HL-60 (cell line): ENCODE measurements around the gene PLIN3.

ENCODE experiments used
- DNase-seq, 2 experiments: peaks; one replicate each; pipeline ENCODE4 v3.0.0-alpha.2; 2010 to 2020; ENCODE audit warnings: low read depth in 1 of 2, low spot score in 1 of 2
- H3K27ac ChIP-seq: fragments of 250-450 bp; sonication (Bioruptor Pico); replicated peaks from 2 replicates; pipeline ENCODE4 v1.5.1; 2020; ENCODE audit warnings: mild to moderate bottlenecking, moderate library complexity
- H3K27me3 ChIP-seq: fragments of 250-450 bp; sonication (Bioruptor Pico); 2 replicates; pipeline ENCODE4 v1.5.1; 2021; ENCODE audit warnings: mild to moderate bottlenecking, moderate library complexity; ENCODE audit not compliant: insufficient read depth, poor library complexity, severe bottlenecking
- H3K4me3 ChIP-seq: replicated peaks from 2 replicates; pipeline ENCODE4 v1.5.1; 2011; ENCODE audit warnings: mild to moderate bottlenecking, control low read depth, low read length; ENCODE audit not compliant: insufficient read depth
- CTCF ChIP-seq: IDR thresholded peaks from one replicate; pipeline ENCODE4 v1.5.1; 2011; ENCODE audit warnings: low read length, control low read depth, inconsistent platforms; ENCODE audit not compliant: insufficient read depth
- GABPA ChIP-seq: IDR thresholded peaks from 2 replicates; pipeline ENCODE4 v1.6.1; 2012; ENCODE audit warnings: low read depth
- POLR2AphosphoS5 ChIP-seq: IDR thresholded peaks from 2 replicates; pipeline ENCODE4 v1.6.1; 2012; ENCODE audit warnings: low read depth
- SPI1 ChIP-seq: IDR thresholded peaks from 2 replicates; pipeline ENCODE4 v1.6.1; 2012; ENCODE audit warnings: low read depth, mild to moderate bottlenecking, borderline replicate concordance
- TF ChIP-seq, protein P1 (sequence below): IDR thresholded peaks from 2 replicates; pipeline ENCODE4 v1.6.1; 2012; ENCODE audit warnings: low read depth; ENCODE audit not compliant: insufficient replicate concordance

Gene PLIN3

DNA sequence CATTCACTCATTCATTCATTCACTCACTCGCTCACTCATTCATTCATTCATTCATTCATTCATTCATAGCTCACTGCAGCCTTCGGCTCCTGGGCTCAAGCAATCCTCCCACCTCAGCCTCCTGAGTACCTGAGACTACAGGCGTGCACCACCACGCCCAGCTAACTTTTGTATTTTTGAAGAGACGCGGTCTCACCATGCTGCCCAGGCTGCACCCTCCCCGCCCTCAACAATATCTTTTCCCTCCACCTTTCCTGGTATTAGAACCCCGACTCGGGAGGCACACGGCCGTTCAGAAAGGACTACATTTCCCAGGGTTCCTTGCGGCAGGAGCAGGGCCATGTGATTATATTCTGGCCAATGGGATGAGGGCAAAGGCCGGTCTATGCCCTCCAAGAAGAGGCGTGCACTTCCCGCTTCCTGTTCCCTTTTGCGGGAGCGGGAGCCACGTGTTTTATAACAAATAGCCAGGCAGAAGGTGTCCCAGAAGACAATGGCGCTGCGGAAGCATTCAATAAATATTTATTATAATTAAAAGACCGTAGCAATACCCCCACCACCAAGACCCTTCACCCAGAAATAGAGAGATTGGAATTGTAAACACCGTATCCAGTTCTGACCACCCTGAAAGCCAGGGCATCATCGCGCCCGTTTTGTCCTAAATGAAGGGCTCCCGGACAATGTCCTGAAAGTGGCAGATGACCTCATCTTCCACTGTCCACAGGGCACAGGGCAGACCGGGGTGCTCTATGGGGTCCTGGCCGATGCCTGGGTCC is 51.9 kb downstream of the PLIN3 start:
- DNase-seq, result peak; percentile 94 to 98
- H3K27ac ChIP-seq, result peak overlapping the region; percentile 28
- peak overlapping the region; percentile 30 for H3K4me3 ChIP-seq
- TF ChIP-seq SPI1 (peak; percentile 88), CTCF (no peak), POLR2AphosphoS5 (peak; percentile 69), GABPA (peak; percentile 68)
- H3K27me3 ChIP-seq, result no peaks in the 10 kb centered on the region

DNA sequence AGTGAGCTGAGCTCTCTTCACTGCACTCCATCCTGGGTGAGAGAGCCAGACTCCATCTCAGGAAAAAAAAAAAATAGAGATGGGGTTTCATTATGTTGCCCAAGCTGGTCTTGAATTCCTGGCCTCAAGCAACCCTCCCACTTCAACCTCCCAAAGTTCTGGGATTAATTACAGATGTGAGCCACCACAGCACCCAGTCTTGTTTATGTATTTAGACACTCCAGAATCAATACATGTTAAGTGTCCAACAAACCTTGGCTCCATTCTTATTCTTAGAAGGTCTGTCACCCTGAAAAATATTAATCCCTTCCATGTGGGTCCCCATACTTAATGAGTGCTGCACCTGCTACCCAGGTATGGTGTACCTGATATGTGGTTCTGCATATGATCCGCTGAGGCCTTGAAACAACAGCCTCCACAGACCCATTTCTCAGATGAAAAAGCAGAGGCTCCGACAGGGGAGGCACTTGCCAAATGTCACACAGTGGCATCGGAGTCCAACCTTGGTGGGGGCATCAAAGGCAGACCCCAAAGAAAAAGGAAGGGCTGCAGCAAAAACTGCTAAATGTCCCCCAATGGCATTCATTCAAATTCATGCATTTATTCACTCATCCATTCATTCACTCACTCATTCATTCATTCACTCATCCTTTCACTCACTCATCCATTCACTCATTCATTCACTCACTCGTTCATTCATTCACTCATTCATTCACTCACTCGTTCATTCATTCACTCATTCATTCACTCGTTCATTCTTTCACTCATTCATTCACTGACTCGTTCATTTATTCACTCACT is 52.6 kb downstream of the PLIN3 start:
- no peak for DNase-seq
- TF ChIP-seq SPI1 (no peak), GABPA (no peak), CTCF (no peak), POLR2AphosphoS5 (no peak)
- TF ChIP-seq, protein P1, sequence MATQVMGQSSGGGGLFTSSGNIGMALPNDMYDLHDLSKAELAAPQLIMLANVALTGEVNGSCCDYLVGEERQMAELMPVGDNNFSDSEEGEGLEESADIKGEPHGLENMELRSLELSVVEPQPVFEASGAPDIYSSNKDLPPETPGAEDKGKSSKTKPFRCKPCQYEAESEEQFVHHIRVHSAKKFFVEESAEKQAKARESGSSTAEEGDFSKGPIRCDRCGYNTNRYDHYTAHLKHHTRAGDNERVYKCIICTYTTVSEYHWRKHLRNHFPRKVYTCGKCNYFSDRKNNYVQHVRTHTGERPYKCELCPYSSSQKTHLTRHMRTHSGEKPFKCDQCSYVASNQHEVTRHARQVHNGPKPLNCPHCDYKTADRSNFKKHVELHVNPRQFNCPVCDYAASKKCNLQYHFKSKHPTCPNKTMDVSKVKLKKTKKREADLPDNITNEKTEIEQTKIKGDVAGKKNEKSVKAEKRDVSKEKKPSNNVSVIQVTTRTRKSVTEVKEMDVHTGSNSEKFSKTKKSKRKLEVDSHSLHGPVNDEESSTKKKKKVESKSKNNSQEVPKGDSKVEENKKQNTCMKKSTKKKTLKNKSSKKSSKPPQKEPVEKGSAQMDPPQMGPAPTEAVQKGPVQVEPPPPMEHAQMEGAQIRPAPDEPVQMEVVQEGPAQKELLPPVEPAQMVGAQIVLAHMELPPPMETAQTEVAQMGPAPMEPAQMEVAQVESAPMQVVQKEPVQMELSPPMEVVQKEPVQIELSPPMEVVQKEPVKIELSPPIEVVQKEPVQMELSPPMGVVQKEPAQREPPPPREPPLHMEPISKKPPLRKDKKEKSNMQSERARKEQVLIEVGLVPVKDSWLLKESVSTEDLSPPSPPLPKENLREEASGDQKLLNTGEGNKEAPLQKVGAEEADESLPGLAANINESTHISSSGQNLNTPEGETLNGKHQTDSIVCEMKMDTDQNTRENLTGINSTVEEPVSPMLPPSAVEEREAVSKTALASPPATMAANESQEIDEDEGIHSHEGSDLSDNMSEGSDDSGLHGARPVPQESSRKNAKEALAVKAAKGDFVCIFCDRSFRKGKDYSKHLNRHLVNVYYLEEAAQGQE, result no peak
- Histone ChIP-seq H3K27me3 (no peaks in the 10 kb centered on the region), H3K27ac (no peak overlapping the region), H3K4me3 (no peak overlapping the region)

DNA sequence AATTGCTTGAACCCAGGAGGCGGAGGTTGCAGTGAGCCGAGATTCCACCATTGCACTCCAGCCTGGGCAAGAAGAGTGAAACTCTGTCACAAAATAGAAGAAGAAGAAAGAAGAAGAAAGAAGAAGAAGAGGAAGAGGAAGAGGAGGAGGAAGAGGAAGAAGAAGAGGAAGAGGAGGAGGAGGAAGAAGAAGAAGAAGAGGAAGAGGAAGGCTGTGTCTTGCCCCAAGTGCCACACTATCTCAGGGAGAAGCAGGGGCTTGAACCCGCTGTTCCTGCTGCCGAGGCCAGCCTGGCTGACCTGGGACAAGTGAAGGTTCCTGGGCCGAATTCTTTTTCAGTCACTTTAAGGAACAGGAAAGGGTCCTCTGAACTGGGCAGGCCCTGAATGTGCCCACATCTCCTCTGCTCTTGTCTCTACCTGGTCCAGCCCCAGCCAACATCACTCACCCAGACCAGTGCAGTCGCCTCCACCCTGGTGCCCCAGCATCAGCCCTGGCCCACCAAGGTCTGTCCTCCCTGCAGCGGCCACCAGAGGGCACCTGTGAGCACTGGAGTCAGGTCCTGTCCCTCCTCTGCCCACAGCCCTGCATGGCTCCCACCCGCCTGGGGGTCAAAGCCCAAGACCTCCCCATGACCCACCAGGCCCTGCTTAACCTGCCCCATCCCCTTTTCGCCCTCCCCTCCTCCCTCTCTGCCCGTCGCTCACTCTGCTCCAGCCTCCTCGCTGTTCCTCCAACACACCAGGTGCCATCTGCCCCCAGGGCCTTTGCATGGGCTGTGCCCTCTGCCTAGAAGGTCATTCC is 55.9 kb downstream of the PLIN3 start:
- Histone ChIP-seq H3K27me3 (no peaks in the 10 kb centered on the region), H3K4me3 (no peak overlapping the region), H3K27ac (no peak overlapping the region)
- DNase-seq, result peak; percentile 62 to 87
- TF ChIP-seq GABPA (no peak), SPI1 (peak; percentile 79; the same call in 1 of the 2 replicates), CTCF (peak; percentile 90)

DNA sequence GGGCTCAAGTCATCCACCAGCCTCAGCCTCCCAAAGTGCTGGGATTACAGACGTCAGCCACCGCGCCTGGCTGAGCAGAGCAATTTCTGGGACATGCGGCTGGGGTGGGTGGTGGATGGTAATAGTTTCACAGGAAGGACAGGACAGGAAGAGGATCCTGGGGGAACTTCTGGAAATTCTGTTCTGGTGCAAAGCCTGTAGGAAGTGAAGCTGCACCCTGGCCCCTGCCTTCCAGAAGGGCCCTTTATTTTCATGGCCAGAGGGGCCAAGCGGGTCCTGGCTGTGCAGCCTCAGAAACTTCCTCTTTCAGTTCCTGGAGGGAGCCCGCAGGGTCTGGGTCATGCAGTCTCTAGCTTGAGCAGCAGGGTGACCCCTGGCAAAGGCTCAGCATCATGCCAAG is 60.3 kb downstream of the PLIN3 start:
- H3K27ac ChIP-seq, result peak overlapping the region; percentile 47

More for the DNA sequence above, 60.3 kb downstream of the PLIN3 start:
- DNase-seq, result peak; percentile 74 to 79
- Histone ChIP-seq H3K27me3 (no peaks in the 10 kb centered on the region), H3K4me3 (no peak overlapping the region)
- no peak for TF ChIP-seq POLR2AphosphoS5
- TF ChIP-seq, protein P1, result no peak
